ENCODE measurements around the gene ADM2. TPM values are rescaled to one million over a fixed set of nuclear protein-coding genes. Genes with fewer than 3 reads are reported as not detected.

Gene ADM2
- total RNA-seq, 1 experiment from 2014 or later, result 0.17 TPM

Other genes starting within 250 kb of the ADM2 start
- 4.9 and 5.0 TPM in 2 replicates for gene TUBGCP6, start 236.5 kb upstream of the ADM2 start, total RNA-seq (2014; rRNA removed; shearing (Covaris generic))
- gene HDAC10, start 230.3 kb upstream of the ADM2 start, total RNA-seq (2014; rRNA removed; shearing (Covaris generic)), result 5.1 and 5.9 TPM in 2 replicates
- 33.3 and 37.8 TPM in 2 replicates for gene MAPK12, start 219.9 kb upstream of the ADM2 start, total RNA-seq (2014; rRNA removed; shearing (Covaris generic))
- 4.0 and 5.5 TPM in 2 replicates for gene MAPK11, start 211.2 kb upstream of the ADM2 start, total RNA-seq (2014; rRNA removed; shearing (Covaris generic))
- gene PLXNB2, start 173.9 kb upstream of the ADM2 start, total RNA-seq (2014; rRNA removed; shearing (Covaris generic)), result 42.4 and 53.2 TPM in 2 replicates
- 0.35 and 1.3 TPM in 2 replicates for gene DENND6B, start 154.5 kb upstream of the ADM2 start, total RNA-seq (2014; rRNA removed; shearing (Covaris generic))
- 22.9 and 32.1 TPM in 2 replicates for gene PPP6R2, start 138.2 kb upstream of the ADM2 start, total RNA-seq (2014; rRNA removed; shearing (Covaris generic))
- gene SBF1, start 6.5 kb upstream of the ADM2 start, total RNA-seq (2014; rRNA removed; shearing (Covaris generic)), result 29.1 and 33.9 TPM in 2 replicates
- not detected in 2 replicates for gene MIOX, start 5.3 kb downstream of the ADM2 start, total RNA-seq (2014; rRNA removed; shearing (Covaris generic))
- 8.6 and 9.4 TPM in 2 replicates for gene LMF2, start 26.2 kb downstream of the ADM2 start, total RNA-seq (2014; rRNA removed; shearing (Covaris generic))
- gene NCAPH2, start 26.7 kb downstream of the ADM2 start, total RNA-seq (2014; rRNA removed; shearing (Covaris generic)), result 39.0 and 76.8 TPM in 2 replicates
- gene SCO2, start 44.1 kb downstream of the ADM2 start, total RNA-seq (2014; rRNA removed; shearing (Covaris generic)), result 1.3 and 11.9 TPM in 2 replicates
- 0.39 and 0.68 TPM in 2 replicates for gene TYMP, start 48.5 kb downstream of the ADM2 start, total RNA-seq (2014; rRNA removed; shearing (Covaris generic))
- gene KLHDC7B, start 64.4 kb downstream of the ADM2 start, total RNA-seq (2014; rRNA removed; shearing (Covaris generic)), result 0.18 and 0.48 TPM in 2 replicates
- gene SYCE3, start 81.4 kb downstream of the ADM2 start, total RNA-seq (2014; rRNA removed; shearing (Covaris generic)), result not detected in 2 replicates
- gene CPT1B, start 96.9 kb downstream of the ADM2 start, total RNA-seq (2014; rRNA removed; shearing (Covaris generic)), result 2.0 and 2.4 TPM in 2 replicates
- 9.4 and 12.1 TPM in 2 replicates for gene CHKB, start 101.3 kb downstream of the ADM2 start, total RNA-seq (2014; rRNA removed; shearing (Covaris generic))
- 0.29 and 0.41 TPM in 2 replicates for gene MAPK8IP2, start 119.2 kb downstream of the ADM2 start, total RNA-seq (2014; rRNA removed; shearing (Covaris generic))
- 8.4 and 9.3 TPM in 2 replicates for gene ARSA, start 146.6 kb downstream of the ADM2 start, total RNA-seq (2014; rRNA removed; shearing (Covaris generic))
- 0.19 and 0.62 TPM in 2 replicates for gene SHANK3, start 191.3 kb downstream of the ADM2 start, total RNA-seq (2014; rRNA removed; shearing (Covaris generic))